DOHH2 (cell line): ENCODE results near the gene TRIL.

ENCODE experiments used
- H3F3A ChIP-seq: fragments of 200-600 bp; sonication (generic), shearing (Covaris generic); 2 replicates; pipeline ENCODE4 v1.6.0; 2016; ENCODE audit warnings: antibody characterized with exemption, mild to moderate bottlenecking; ENCODE audit not compliant: control insufficient read depth, insufficient read depth
- H3K27ac ChIP-seq: fragments of 200-600 bp; sonication (generic); 2 replicates; pipeline ENCODE4 v1.5.1; 2014; ENCODE audit warnings: low read depth, mild to moderate bottlenecking, low read length, moderate library complexity
- H3K27me3 ChIP-seq: fragments of 200-600 bp; sonication (generic); 2 replicates; pipeline ENCODE4 v1.6.1; 2014; ENCODE audit warnings: mild to moderate bottlenecking, low read length, mixed read lengths; ENCODE audit not compliant: control insufficient read depth
- H3K36me3 ChIP-seq: fragments of 200-600 bp; sonication (generic); 2 replicates; pipeline ENCODE4 v1.6.1; 2014; ENCODE audit warnings: mild to moderate bottlenecking, low read length, moderate library complexity, mixed read lengths; ENCODE audit not compliant: control insufficient read depth
- H3K4me1 ChIP-seq: fragments of 200-600 bp; sonication (generic); 2 replicates; pipeline ENCODE4 v1.6.1; 2014; ENCODE audit warnings: mild to moderate bottlenecking, low read length, mixed read lengths; ENCODE audit not compliant: control insufficient read depth
- H3K4me2 ChIP-seq: fragments of 200-600 bp; sonication (generic); 2 replicates; pipeline ENCODE4 v1.6.0; 2014; ENCODE audit warnings: mild to moderate bottlenecking, low read length, moderate library complexity
- H3K4me3 ChIP-seq: fragments of 200-600 bp; sonication (generic); 2 replicates; pipeline ENCODE4 v1.5.1; 2014; ENCODE audit warnings: mild to moderate bottlenecking, low read length, mixed read lengths
- H3K79me2 ChIP-seq: fragments of 200-600 bp; sonication (generic); 2 replicates; pipeline ENCODE4 v1.6.1; 2014; ENCODE audit warnings: mild to moderate bottlenecking, low read length, mixed read lengths; ENCODE audit not compliant: control insufficient read depth
- H3K9me2 ChIP-seq: fragments of 200-600 bp; sonication (generic); replicated peaks from 2 replicates; pipeline ENCODE4 v1.6.1; 2014; ENCODE audit warnings: mild to moderate bottlenecking, low read length, mixed read lengths; ENCODE audit not compliant: control insufficient read depth
- H3K9me3 ChIP-seq: fragments of 200-600 bp; sonication (generic); 2 replicates; pipeline ENCODE4 v1.6.1; 2014; ENCODE audit warnings: antibody characterized with exemption, low read length, mixed read lengths; ENCODE audit not compliant: control insufficient read depth, insufficient read depth
- H4K20me1 ChIP-seq: fragments of 200-600 bp; sonication (generic); 2 replicates; pipeline ENCODE4 v1.6.0; 2014; ENCODE audit warnings: low read depth, mild to moderate bottlenecking, antibody characterized with exemption, low read length, moderate library complexity; ENCODE audit not compliant: control insufficient read depth, insufficient read depth
- EZH2phosphoT487 ChIP-seq: fragments of 200-600 bp; sonication (generic); IDR thresholded peaks from 2 replicates; pipeline ENCODE4 v1.6.1; 2017; ENCODE audit warnings: borderline replicate concordance, mild to moderate bottlenecking, antibody characterized with exemption, low read length, moderate library complexity, mixed read lengths
- TF ChIP-seq, protein P1 (sequence below): fragments of 200-600 bp; sonication (generic); IDR thresholded peaks from one replicate; pipeline ENCODE4 v1.5.1; 2014; ENCODE audit warnings: antibody characterized with exemption, mild to moderate bottlenecking, low read depth, low read length; ENCODE audit not compliant: poor library complexity, severe bottlenecking

The TRIL gene

DNA sequence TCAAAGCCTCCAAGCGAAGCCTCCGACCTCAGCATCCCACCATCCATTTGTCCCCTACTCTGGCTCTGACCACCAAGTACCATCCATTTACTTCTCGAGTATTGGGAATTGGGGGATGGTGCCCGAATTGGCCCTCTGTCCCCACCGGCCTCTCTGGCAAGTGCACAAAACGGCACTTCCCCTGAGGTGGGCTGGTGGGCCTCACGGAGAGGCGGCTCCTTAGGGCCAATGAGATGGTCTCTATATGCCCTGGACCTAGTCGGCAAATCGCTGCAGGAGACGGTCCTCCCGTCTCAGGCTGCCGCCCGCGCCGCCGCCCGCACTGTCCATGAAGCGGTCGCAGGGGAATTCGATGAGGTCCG is 2.8 kb downstream of the TRIL start:
- Histone ChIP-seq H3K4me1 (no peaks in the 10 kb centered on the region), H3K9me2 (no peaks in the 10 kb centered on the region), H4K20me1 (no peaks in the 10 kb centered on the region), H3K4me3 (no peak overlapping the region), H3K27me3 (no peaks in the 10 kb centered on the region), H3K27ac (no peak overlapping the region), H3K79me2 (no peaks in the 10 kb centered on the region), H3K4me2 (no peak overlapping the region), H3K36me3 (no peaks in the 10 kb centered on the region), H3K9me3 (peaks cover 22% of the 10 kb centered on the region; the same call in 1 of the 2 replicates), H3F3A (no peaks in the 10 kb centered on the region)
- TF ChIP-seq EZH2phosphoT487, result no peak
- TF ChIP-seq, protein P1, sequence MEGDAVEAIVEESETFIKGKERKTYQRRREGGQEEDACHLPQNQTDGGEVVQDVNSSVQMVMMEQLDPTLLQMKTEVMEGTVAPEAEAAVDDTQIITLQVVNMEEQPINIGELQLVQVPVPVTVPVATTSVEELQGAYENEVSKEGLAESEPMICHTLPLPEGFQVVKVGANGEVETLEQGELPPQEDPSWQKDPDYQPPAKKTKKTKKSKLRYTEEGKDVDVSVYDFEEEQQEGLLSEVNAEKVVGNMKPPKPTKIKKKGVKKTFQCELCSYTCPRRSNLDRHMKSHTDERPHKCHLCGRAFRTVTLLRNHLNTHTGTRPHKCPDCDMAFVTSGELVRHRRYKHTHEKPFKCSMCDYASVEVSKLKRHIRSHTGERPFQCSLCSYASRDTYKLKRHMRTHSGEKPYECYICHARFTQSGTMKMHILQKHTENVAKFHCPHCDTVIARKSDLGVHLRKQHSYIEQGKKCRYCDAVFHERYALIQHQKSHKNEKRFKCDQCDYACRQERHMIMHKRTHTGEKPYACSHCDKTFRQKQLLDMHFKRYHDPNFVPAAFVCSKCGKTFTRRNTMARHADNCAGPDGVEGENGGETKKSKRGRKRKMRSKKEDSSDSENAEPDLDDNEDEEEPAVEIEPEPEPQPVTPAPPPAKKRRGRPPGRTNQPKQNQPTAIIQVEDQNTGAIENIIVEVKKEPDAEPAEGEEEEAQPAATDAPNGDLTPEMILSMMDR, result no peak

DNA sequence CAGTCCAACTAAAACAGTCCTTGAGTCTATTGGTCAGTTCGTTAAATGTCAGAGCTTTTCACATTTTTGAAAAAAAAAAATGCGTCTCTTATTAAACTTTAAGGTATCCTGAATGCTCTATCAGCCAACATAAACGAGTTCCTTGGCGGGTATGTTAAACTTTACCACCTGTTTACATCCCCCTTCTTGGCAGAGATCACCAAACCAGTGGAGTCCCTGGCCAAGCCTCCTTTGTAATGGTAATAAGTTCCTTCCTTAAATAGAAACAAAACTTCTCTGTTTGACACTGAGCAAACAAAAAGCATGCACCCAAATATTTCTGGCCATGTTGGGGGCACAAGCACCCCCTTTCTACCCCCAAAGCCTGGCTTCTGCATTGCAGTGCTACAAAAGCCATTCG is 3.2 kb downstream of the TRIL start:
- H3K9me2 ChIP-seq, result no peaks in the 10 kb centered on the region
- H3K4me3 ChIP-seq, result no peak overlapping the region
- no peak for TF ChIP-seq EZH2phosphoT487
- TF ChIP-seq, protein P1, result no peak
- no peaks in the 10 kb centered on the region for H3K27me3 ChIP-seq
- no peaks in the 10 kb centered on the region for H3K79me2 ChIP-seq
- H3K4me1 ChIP-seq, result no peaks in the 10 kb centered on the region
- no peaks in the 10 kb centered on the region for H3K36me3 ChIP-seq
- H3K4me2 ChIP-seq, result no peak overlapping the region
- H3K27ac ChIP-seq, result no peak overlapping the region
- no peaks in the 10 kb centered on the region for H3F3A ChIP-seq
- H3K9me3 ChIP-seq, result peaks cover 22% of the 10 kb centered on the region; the same call in 1 of the 2 replicates
- H4K20me1 ChIP-seq, result no peaks in the 10 kb centered on the region

DNA sequence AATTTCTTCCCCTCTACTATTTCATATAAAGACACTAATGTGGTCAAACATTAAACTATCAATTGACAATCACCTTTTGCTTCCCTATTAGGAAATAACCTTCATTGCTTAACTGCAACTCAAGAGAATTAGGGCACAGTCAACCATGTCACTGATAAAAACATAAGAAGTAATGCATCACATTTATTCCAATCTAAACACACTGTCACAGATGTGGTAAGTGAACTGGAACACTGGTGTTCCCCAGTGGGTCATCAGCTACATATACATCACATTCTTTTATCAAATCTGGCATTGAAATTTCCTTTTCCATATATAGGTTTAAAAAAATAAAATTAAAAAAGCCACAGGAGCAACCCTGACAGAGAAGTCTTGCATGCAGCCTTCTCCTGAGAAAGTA is 3.7 kb downstream of the TRIL start:
- Histone ChIP-seq H3K9me2 (no peaks in the 10 kb centered on the region), H3F3A (no peaks in the 10 kb centered on the region), H3K4me3 (no peak overlapping the region), H3K36me3 (no peaks in the 10 kb centered on the region), H3K4me2 (no peak overlapping the region), H3K4me1 (no peaks in the 10 kb centered on the region), H3K79me2 (no peaks in the 10 kb centered on the region), H4K20me1 (no peaks in the 10 kb centered on the region), H3K27me3 (no peaks in the 10 kb centered on the region), H3K9me3 (peaks cover 22% of the 10 kb centered on the region; the same call in 1 of the 2 replicates), H3K27ac (no peak overlapping the region)
- no peak for TF ChIP-seq EZH2phosphoT487
- TF ChIP-seq, protein P1, result no peak

DNA sequence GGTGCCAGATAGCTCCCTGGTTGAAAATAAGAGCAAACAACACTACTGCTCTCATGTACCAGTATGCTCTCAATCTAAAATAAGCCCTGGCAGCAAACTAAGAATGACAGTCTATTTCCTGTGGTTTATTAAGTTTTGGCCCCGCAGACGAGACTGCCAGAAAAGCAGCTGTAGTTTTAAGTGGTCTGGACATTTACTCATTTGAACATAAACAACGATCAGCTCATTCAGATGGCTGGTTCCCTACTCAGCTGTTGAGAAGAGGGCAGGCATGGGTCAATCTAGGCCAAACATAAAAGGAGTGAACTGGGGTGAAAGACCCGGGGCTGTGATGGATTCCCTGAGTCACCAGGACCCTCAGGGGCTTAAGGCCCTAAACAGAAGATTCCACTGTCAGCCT is 4.5 kb downstream of the TRIL start:
- Histone ChIP-seq H3K4me1 (no peaks in the 10 kb centered on the region), H3K27me3 (no peaks in the 10 kb centered on the region), H3F3A (no peaks in the 10 kb centered on the region), H3K79me2 (no peaks in the 10 kb centered on the region), H3K36me3 (no peaks in the 10 kb centered on the region), H3K4me3 (no peak overlapping the region), H3K9me2 (no peaks in the 10 kb centered on the region), H3K4me2 (no peak overlapping the region), H3K27ac (no peak overlapping the region), H4K20me1 (no peaks in the 10 kb centered on the region), H3K9me3 (peaks cover 22% of the 10 kb centered on the region; the same call in 1 of the 2 replicates)
- no peak for TF ChIP-seq EZH2phosphoT487
- TF ChIP-seq, protein P1, result no peak
